C4-2B (cell line): ENCODE data around the gene FJX1.

Source experiments
- H3K27ac ChIP-seq: fragments of 450-650 bp; 2 replicates; pipeline ENCODE4 v1.5.1; 2017
- ZFX ChIP-seq: fragments of 450-650 bp; IDR thresholded peaks from 2 replicates; pipeline ENCODE4 v1.6.1; 2017
- TF ChIP-seq, protein P1 (sequence below): fragments of 450-650 bp; conservative IDR thresholded peaks from 2 replicates; pipeline ENCODE4 v1.5.1; 2017; ENCODE audit warnings: mild to moderate bottlenecking

FJX1 gene, protein sequence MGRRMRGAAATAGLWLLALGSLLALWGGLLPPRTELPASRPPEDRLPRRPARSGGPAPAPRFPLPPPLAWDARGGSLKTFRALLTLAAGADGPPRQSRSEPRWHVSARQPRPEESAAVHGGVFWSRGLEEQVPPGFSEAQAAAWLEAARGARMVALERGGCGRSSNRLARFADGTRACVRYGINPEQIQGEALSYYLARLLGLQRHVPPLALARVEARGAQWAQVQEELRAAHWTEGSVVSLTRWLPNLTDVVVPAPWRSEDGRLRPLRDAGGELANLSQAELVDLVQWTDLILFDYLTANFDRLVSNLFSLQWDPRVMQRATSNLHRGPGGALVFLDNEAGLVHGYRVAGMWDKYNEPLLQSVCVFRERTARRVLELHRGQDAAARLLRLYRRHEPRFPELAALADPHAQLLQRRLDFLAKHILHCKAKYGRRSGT

DNA sequence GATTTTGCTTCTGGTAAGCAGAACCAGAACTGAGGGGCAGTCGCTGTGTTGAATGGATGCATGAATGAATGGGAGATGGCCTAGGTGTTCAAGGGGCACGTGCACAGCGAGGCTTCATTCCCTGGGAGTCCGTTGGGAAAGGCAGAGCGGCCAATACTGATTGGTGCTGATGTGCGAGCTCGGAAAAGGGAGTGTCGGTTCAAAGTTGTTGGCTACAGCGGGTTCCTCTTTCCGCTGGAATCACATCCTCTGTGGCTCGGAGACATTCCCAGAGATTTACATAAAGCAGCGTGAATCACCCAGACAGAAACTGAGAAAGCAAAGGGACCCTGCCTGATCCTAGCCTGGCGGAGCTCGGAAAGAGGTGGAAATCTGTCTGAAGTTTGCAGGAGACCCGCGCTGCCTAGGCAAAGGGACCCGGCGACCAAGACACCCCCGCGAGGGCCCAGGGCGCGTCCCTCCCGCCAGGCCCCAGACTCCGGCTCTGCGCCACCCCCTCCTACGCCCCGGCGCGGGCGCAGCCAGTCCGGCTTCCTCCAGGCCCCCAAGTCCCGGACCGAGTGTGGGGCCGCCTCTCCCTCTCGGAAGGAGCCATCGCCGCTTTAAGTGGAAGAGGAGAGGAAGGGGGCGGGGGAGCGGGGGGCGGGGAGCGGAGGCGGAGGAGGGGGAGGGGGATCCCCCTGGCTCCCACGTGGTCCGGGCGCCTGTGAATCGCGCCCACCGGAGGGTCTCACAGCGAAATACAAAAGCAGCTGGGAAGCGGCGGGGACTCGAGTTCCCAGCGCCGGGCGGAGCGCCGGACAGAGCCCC is at the start of gene FJX1:
FJX1 (plus strand) TSS at position 774 of the 810 bp plus-strand sequence. CDS start 177 bp downstream, outside the sequence.
- no peak for TF ChIP-seq ZFX
- TF ChIP-seq, protein P1, sequence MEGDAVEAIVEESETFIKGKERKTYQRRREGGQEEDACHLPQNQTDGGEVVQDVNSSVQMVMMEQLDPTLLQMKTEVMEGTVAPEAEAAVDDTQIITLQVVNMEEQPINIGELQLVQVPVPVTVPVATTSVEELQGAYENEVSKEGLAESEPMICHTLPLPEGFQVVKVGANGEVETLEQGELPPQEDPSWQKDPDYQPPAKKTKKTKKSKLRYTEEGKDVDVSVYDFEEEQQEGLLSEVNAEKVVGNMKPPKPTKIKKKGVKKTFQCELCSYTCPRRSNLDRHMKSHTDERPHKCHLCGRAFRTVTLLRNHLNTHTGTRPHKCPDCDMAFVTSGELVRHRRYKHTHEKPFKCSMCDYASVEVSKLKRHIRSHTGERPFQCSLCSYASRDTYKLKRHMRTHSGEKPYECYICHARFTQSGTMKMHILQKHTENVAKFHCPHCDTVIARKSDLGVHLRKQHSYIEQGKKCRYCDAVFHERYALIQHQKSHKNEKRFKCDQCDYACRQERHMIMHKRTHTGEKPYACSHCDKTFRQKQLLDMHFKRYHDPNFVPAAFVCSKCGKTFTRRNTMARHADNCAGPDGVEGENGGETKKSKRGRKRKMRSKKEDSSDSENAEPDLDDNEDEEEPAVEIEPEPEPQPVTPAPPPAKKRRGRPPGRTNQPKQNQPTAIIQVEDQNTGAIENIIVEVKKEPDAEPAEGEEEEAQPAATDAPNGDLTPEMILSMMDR = no peak
- peak within 1 kb of the TSS; percentile 71 for H3K27ac ChIP-seq

DNA sequence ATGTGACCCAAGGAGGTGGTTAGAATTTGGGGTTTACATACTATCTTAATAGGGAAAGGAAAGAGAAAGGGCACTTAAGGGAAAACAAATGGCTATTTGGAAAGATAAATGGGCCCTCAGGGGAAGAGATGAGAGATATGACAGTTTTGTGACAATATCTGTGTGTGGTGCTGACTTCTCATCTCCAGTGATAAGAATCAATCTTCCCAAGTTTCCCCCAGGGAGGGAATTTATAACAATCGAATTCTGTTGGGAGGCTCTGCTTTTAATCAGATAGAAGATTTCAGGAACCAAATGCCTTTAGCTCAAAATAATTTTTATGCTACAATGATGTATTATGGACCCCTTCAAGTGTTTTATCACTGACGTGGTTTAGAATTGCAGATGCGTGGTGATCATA is 46.6 kb upstream of the FJX1 start:
- TF ChIP-seq, protein P1 = no peak
- no peak for TF ChIP-seq ZFX
- no peak overlapping the region for H3K27ac ChIP-seq

DNA sequence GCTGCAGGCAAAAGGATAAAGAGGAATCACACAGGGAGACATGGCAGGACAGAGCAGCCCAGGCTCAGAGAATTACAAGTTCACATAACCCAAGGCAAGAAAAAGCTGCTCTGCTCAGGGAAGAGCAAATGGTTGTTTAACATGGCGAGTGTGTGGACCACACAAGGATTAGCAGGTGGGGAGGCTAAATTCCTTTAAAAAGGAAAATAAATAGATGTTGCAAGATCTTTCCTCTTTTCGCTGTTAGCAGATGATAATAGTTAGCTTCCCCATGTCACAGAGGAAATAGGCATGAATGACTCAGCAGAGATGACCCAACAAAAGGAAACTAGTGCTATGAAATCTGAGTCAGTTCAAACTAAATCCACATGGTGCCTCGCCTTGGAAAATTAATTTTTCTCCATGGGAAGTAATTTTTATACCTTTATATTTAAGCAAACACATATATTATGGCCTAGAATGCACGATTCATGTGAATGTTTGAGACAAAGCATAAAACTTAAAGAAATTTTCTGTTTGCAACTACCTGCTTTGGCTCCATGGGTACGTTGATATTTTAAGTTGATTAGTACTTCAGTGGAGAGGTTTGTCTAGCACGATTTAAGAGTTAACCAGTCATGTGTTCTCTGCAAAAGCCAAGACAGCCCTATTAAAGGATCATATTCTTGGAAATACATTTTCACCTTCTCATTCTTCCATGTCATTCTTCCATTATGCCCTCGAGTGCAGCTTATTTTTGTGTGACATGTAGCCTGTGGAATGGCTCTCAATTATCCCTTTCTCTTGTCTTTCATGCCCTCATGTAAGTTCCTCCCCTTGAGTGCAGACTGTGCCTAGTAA is 38.5 kb upstream of the FJX1 start:
- H3K27ac ChIP-seq = no peak overlapping the region
- TF ChIP-seq, protein P1 = no peak
- TF ChIP-seq ZFX = no peak

DNA sequence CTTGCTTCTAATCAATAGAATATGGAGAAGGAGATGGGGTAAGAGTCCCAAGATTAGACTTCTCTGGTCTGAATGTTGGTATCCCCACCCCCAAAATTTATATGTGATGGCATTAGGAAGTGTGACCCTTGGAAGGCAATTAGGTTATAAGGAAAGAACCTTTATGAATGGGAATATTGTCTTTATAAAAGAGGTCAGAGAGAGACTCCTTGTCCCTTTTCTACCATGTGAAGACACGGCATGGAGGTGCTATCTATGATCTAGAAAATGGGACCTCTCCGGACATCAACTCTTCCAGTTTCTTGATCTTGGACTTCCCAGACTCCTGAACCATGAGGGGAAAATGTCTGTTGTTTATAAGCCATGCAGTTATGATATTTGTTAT is 37.9 kb upstream of the FJX1 start:
- TF ChIP-seq, protein P1 = no peak
- no peak overlapping the region for H3K27ac ChIP-seq

DNA sequence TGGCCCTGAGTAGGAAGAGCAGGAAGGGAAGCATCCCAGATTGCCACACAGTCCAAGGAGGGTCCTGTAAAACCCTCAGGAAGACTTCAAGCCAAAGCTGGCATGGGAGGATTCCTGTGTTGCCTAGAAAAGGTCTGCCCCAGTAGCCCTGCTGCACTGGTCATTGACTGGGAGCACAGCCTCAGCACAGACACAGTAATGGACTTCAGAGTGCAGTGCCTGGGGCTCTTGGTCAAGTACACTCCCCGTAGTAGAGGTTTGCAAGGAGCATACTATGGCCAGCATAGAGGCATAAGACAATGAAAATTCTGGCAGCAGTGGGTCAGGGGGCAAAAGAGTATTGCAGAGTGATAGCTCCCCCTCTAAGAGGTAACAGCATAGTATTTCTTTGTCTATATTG is 36.2 kb upstream of the FJX1 start:
- TF ChIP-seq, protein P1 = no peak
- TF ChIP-seq ZFX = no peak
- no peak overlapping the region for H3K27ac ChIP-seq

DNA sequence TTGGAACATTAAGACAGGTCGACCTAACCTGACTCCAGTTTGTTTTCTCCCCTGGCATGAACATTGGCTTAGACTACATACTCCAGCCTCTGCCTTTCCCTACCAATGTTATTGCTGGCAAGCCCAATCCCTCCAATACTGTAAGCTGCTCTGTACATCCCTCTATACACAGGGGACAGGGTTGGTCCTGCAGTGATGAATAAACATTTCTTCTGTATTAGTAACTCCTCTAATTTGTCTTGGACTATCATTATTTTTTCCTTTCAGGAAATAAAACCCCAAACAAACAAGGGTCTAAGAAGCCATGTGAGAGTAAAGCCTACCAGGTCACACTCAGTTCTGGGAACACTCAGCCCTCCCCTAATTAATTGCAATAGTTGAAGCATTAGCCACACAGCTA is 35.1 kb upstream of the FJX1 start:
- H3K27ac ChIP-seq = no peak overlapping the region
- TF ChIP-seq, protein P1 = no peak
- TF ChIP-seq ZFX = no peak
